Vagina (tissue), 2 donors: ENCODE measurements around the gene TMEM234. TPM values are rescaled to one million over a fixed set of nuclear protein-coding genes. Genes with fewer than 3 reads are reported as not detected.

Source experiments
- DNase-seq, 2 donors: peaks; one replicate each; pipeline ENCODE4 v3.0.0-alpha.2; 2017; ENCODE audit errors: extremely low spot score in 2 of 2
- H3K27ac ChIP-seq: fragments of 200-600 bp; sonication (generic); one replicate; pipeline ENCODE4 v1.5.1; 2019
- H3K27me3 ChIP-seq: fragments of 200-600 bp; sonication (generic); one replicate; pipeline ENCODE4 v1.5.1; 2019
- H3K36me3 ChIP-seq, 2 donors: fragments of 200-600 bp; sonication (generic); one replicate each; pipeline ENCODE4 v1.5.1; 2017 to 2019
- H3K4me1 ChIP-seq: fragments of 200-600 bp; sonication (generic); one replicate; pipeline ENCODE4 v1.5.1; 2019
- H3K4me3 ChIP-seq, 2 donors: fragments of 200-600 bp; sonication (generic); 1 replicate in 1 of 2; 2 replicates in 1 of 2; pipeline ENCODE4 v1.5.1; 2016 to 2019
- H3K9me3 ChIP-seq: fragments of 200-600 bp; sonication (generic); one replicate; pipeline ENCODE4 v1.5.1; 2019
- POLR2A ChIP-seq, 2 donors: fragments of 450-650 bp; IDR thresholded peaks; one replicate each; pipeline ENCODE4 v1.6.1; 2017; ENCODE audit warnings: antibody characterized with exemption in 2 of 2, mild to moderate bottlenecking in 2 of 2, moderate library complexity in 2 of 2
- POLR2AphosphoS5 ChIP-seq, 2 donors: sonication (generic); formaldehyde crosslinking; IDR thresholded peaks; one replicate each; pipeline ENCODE4 v1.9.0; 2017; ENCODE audit warnings: antibody characterized with exemption in 2 of 2, mild to moderate bottlenecking in 2 of 2, low read depth in 1 of 2; ENCODE audit not compliant: insufficient read depth in 1 of 2
- intact Hi-C: fragments of 100-400 bp; cut with DNase I; formaldehyde crosslinking; loops from one replicate; pipeline ENCODE4 v1.15.1; 2023
- total RNA-seq: library from RNA; depleted of rRNA; stranded (reverse); fragments of >200 nt; gene quantifications from one replicate; pipeline ENCODE4 v1.2.3, GENCODE V29; 2016
- TF ChIP-seq, protein P1 (sequence below), 3 experiments: fragments of 450-650 bp in 2 of 3; fragments of 200-600 bp in 1 of 3; sonication (generic) in 1 of 3; IDR thresholded peaks; one replicate each; pipeline ENCODE4 v1.5.1; 2017 to 2019; ENCODE audit warnings: antibody characterized with exemption in 3 of 3, mild to moderate bottlenecking in 2 of 3, moderate library complexity in 2 of 3

TMEM234 gene
- total RNA-seq, 1 donor from 2014 or later = 8.3 TPM

DNA sequence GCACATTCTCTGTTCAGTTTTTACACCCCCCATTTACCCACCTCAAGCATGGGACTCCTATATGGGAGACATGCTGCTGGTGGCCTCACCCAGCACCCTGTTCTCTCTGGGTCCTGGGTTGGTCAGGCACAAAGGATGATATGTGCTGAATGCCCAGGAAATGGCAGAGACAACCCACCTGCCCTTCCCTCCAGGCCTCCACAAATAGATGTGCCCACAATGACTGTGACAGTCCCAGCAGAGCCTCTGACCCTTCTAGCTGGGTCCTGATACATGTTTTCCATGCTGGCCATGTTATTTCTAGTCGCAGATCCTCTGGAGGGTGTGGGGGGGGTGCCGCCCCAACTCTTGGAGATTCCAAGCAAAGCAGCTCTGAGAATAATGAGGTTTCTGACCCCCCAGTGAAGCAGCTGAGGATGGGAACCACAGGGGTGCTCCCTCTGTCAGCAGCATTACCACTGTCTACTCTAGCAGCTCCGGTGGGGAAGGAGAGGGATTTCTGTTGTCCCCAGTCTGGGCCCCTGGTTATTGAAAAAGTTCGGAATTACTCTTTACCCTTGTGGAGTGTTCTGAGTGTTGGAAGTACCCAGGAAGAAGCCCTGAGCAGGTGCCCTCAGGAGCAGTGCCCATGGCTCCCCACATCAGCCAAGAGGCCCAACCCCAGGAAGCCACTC, 23.0 kb downstream of the TMEM234 start:
- TF ChIP-seq, protein P1, sequence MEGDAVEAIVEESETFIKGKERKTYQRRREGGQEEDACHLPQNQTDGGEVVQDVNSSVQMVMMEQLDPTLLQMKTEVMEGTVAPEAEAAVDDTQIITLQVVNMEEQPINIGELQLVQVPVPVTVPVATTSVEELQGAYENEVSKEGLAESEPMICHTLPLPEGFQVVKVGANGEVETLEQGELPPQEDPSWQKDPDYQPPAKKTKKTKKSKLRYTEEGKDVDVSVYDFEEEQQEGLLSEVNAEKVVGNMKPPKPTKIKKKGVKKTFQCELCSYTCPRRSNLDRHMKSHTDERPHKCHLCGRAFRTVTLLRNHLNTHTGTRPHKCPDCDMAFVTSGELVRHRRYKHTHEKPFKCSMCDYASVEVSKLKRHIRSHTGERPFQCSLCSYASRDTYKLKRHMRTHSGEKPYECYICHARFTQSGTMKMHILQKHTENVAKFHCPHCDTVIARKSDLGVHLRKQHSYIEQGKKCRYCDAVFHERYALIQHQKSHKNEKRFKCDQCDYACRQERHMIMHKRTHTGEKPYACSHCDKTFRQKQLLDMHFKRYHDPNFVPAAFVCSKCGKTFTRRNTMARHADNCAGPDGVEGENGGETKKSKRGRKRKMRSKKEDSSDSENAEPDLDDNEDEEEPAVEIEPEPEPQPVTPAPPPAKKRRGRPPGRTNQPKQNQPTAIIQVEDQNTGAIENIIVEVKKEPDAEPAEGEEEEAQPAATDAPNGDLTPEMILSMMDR (IDR thresholded peaks at IDR 0.05) = no peak
- TF ChIP-seq POLR2AphosphoS5 (IDR thresholded peaks at IDR 0.05; ENCODE audit: insufficient read depth in 1 of 2, low read depth in 1 of 2) = no peak
- no peak for TF ChIP-seq POLR2A (IDR thresholded peaks at IDR 0.05)
- intact Hi-C loops = no loop called here
- Histone ChIP-seq H3K27ac (peak overlapping the region; percentile 77), H3K9me3 (no peaks in the 10 kb centered on the region), H3K36me3 (peaks cover 0 to 37% of the 10 kb centered on the region in 2 donors), H3K27me3 (no peaks in the 10 kb centered on the region), H3K4me3 (no peak overlapping the region), H3K4me1 (peaks cover 23% of the 10 kb centered on the region)
- DNase-seq = no peak

DNA sequence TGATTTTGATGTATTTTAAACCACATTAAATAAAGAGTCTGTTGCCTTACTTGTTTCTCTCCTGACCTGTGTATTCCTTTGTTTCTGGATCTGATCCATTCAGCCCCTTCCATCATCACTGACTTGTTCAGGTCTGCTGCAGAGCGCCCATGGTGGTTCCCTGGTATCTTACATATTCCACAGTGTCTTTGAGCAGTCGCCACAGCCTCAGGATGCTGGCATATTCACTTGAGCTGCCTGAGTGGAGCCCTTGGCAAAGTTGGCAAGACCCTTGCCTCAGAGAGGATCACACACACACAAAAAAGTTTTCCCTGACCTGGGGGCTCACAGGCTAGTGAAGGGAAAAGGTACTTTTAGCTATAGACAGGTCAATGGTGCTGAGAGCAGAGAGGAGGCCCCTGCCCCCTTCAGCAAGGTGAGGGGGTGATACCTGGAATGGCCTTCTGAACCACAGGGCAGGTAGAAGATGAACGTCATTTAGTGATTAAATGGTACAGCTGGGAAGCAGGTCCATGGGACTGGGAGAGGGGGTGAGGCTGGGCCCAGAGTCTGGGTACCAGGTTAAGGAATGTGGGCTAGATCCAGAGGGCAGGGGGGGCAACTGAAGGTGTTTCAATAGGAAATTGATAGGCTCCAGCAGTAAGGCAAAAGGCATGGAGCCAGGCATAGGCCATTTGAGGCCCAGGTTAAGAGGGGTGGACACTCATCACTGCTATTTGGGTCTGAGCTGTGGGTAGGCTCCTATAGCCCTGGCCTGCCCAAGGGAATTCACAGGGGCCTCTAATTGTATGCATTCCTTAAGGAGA, 23.7 kb downstream of the TMEM234 start:
- Histone ChIP-seq H3K4me1 (peaks cover 23% of the 10 kb centered on the region), H3K4me3 (no peak overlapping the region), H3K36me3 (peaks cover 0 to 42% of the 10 kb centered on the region in 2 donors), H3K27ac (no peak overlapping the region), H3K27me3 (no peaks in the 10 kb centered on the region), H3K9me3 (no peaks in the 10 kb centered on the region)
- intact Hi-C loops = no loop called here
- TF ChIP-seq, protein P1 (IDR thresholded peaks at IDR 0.05) = no peak
- TF ChIP-seq POLR2AphosphoS5 (IDR thresholded peaks at IDR 0.05; ENCODE audit: insufficient read depth in 1 of 2, low read depth in 1 of 2) = no peak
- no peak for TF ChIP-seq POLR2A (IDR thresholded peaks at IDR 0.05)
- DNase-seq = no peak

DNA sequence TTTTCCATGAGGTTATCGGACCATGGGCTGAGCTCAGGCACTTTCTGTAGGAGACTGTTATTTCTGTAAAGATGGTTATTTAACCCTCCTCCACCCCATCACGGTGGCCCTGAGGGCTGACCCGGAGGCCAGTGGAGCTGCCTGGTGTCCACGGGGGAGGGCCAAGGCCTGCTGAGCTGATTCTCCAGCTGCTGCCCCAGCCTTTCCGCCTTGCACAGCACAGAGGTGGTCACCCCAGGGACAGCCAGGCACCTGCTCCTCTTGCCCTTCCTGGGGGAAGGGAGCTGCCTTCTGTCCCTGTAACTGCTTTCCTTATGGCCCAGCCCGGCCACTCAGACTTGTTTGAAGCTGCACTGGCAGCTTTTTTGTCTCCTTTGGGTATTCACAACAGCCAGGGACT, 24.3 kb downstream of the TMEM234 start:
- Histone ChIP-seq H3K36me3 (peaks cover 0 to 48% of the 10 kb centered on the region in 2 donors), H3K4me1 (peaks cover 23% of the 10 kb centered on the region), H3K27me3 (no peaks in the 10 kb centered on the region), H3K4me3 (no peak overlapping the region), H3K27ac (no peak overlapping the region), H3K9me3 (no peaks in the 10 kb centered on the region)
- TF ChIP-seq POLR2A (IDR thresholded peaks at IDR 0.05) = no peak
- TF ChIP-seq, protein P1 (IDR thresholded peaks at IDR 0.05) = no peak
- TF ChIP-seq POLR2AphosphoS5 (IDR thresholded peaks at IDR 0.05; ENCODE audit: insufficient read depth in 1 of 2, low read depth in 1 of 2) = no peak
- intact Hi-C loops = no loop called here
- no peak for DNase-seq

DNA sequence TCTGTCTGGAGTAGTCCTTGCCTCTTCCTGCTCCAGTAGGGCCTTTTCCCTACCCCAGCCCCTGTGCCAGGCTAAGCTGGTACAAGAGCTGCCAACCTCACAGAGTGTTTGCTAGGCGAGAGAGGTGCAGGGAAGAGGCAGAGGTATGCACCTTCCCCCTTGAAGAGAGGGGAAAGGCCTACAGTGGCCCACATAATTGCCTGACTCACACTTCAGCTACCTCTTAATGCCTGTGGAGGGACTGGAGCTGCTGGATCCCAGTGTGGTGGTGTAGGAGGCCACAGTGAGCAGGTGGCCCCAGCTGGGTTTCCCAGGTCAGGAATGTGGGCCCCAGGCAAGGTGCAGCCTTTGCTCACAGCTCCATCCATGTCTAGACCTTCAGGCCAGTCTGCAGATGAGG, 25.1 kb downstream of the TMEM234 start:
- no peak overlapping the region for H3K4me3 ChIP-seq
- peaks cover 0 to 55% of the 10 kb centered on the region in 2 donors for H3K36me3 ChIP-seq
- no peaks in the 10 kb centered on the region for H3K9me3 ChIP-seq
- H3K4me1 ChIP-seq = peaks cover 21% of the 10 kb centered on the region
- no peak for TF ChIP-seq POLR2AphosphoS5 (IDR thresholded peaks at IDR 0.05; ENCODE audit: insufficient read depth in 1 of 2, low read depth in 1 of 2)
- TF ChIP-seq, protein P1 (IDR thresholded peaks at IDR 0.05) = no peak
- no peak for TF ChIP-seq POLR2A (IDR thresholded peaks at IDR 0.05)
- intact Hi-C loops = no loop called here
- no peak overlapping the region for H3K27ac ChIP-seq
- no peaks in the 10 kb centered on the region for H3K27me3 ChIP-seq
- DNase-seq = no peak
